ENCODE results near the gene SIGLEC11.

DNA sequence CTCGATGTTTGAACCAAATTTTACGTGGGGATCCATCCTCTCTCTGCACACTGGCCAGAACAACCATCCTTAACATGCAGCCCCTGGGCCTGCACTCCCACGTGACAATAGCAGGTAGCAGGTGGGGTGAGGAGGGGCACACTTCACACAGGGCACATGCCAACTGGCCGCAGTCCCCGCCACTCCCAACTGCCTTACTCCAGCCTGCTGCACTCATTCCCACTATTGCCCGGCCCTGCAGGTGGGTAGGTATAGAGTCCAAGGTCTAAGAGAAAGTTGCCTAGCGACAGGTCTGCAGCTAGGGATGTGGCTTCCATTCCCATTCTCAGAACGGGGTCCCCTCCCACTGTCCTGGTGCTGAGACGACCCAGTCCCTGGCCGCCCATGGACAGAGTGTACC, 46.2 kb upstream of the SIGLEC11 start:
- TF ChIP-seq CTCF (IDR thresholded peaks at IDR 0.05) (no peak), EZH2 (IDR thresholded peaks at IDR 0.05; ENCODE audit: borderline replicate concordance, insufficient read depth, low read depth, low read length, poor library complexity, severe bottlenecking) (no peak)
